OCI-LY7 (cell line): Measurements from ENCODE around the gene WDR37.

ENCODE experiments used
- EZH2phosphoT487 ChIP-seq: fragments of 200-600 bp; sonication (generic); IDR thresholded peaks from 2 replicates; pipeline ENCODE4 v1.6.1; 2018; ENCODE audit warnings: low read depth, borderline replicate concordance, mild to moderate bottlenecking, mixed run types, antibody characterized with exemption, low read length, moderate library complexity, mixed read lengths
- TF ChIP-seq, protein P1 (sequence below): fragments of 200-600 bp; sonication (generic); conservative IDR thresholded peaks from 2 replicates; pipeline ENCODE4 v1.5.1; 2014; ENCODE audit warnings: mild to moderate bottlenecking, antibody characterized with exemption, low read length, moderate library complexity, mixed read lengths

- TF ChIP-seq, protein P1, sequence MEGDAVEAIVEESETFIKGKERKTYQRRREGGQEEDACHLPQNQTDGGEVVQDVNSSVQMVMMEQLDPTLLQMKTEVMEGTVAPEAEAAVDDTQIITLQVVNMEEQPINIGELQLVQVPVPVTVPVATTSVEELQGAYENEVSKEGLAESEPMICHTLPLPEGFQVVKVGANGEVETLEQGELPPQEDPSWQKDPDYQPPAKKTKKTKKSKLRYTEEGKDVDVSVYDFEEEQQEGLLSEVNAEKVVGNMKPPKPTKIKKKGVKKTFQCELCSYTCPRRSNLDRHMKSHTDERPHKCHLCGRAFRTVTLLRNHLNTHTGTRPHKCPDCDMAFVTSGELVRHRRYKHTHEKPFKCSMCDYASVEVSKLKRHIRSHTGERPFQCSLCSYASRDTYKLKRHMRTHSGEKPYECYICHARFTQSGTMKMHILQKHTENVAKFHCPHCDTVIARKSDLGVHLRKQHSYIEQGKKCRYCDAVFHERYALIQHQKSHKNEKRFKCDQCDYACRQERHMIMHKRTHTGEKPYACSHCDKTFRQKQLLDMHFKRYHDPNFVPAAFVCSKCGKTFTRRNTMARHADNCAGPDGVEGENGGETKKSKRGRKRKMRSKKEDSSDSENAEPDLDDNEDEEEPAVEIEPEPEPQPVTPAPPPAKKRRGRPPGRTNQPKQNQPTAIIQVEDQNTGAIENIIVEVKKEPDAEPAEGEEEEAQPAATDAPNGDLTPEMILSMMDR = no peak
- TF ChIP-seq EZH2phosphoT487 = no peak
Observed at GRCh38 chr10:1175956-1176565, 119.9 kb downstream of the WDR37 start.
